GM18498 (cell line): ENCODE results near the gene FAM185A.
"Not testable (repeated sequence)": the region's sequence is repeated elsewhere in the genome, so short reads cannot be mapped to it uniquely, and the experiment has no call there.

ENCODE experiments used
- ATAC-seq: cut with Tn5 transposase; IDR thresholded peaks from one replicate; pipeline ENCODE4 v1.9.1; 2021; ENCODE audit warnings: mild to moderate bottlenecking, moderate library complexity; ENCODE audit not compliant: unreplicated experiment

FAM185A gene

DNA sequence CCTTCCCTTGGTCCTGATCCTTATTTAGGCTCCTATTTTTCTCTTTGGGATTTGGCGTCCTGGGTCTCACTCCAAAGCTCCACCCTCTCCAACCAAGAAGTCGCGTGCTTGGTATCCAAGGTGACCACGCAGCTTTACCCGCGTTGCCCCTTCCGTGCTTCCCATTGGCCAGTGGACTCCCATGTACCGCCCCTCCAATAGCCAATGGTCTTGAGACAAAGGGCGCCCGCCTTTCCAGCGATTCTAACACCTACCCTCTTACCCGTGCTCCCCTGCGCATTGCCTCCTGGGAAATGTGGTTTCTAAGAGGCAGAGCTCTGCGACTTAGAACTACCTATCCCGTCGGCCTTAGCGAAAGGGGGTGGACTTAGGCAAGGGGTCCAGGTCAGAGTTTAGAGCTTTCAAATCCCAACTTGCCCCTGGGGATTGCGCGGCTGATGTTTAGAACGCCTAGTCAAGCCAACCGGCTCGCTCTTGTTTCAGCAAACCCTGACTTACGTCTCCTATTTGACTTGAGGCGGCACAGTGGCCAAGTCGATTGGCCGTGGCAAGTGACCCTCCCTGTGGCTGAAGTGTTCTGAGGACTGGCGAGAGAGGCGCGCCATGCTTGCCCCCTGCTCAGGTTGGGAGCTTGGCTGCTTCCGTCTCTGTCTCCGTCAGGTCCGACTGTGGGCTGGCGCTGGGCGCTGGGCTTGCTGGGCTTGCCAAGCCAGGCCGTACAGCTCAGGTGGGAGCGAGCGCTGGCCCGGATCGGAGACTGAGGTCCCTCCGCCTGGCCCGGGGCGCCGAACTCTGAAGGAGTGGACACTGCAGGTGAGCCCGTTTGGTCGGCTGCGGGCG lies at the start of gene FAM185A:
FAM185A (plus strand) TSS at position 395 of the 840 bp plus-strand sequence; CDS start at position 604, 209 bp downstream.
- peak; percentile 98 for ATAC-seq

DNA sequence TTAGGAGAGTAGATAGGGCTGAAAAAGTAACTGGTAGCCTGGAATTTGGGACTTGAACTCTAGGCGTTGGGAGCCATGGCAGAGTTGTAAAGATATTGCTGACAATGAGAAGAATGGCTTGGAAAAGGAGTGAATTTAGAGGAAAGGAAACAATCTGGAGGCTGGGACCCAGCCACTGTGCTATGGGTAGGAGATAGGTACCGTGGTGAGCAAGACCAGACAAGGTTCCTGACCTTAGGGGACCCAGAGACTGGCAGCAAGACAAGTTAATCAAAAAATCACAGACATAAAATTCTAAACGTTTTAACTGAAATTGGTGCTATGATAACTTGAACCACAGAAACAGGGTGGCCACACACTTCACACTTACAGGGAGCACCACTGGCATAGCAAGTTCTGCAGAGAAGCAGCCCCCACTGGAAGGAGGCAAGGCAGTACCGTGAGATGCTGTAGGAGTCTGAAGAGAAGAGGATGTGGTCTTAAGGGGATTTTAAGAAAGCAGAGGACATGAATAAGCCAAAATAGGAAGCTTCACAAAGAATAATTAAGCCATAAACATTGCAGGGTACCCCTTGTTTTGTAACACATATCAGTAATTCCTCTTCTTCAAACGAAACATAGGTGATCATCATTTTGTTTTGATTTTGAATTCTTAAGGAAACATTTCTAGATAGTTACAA lies 35.6 kb upstream of the FAM185A start:
- peak; percentile 73 for ATAC-seq

DNA sequence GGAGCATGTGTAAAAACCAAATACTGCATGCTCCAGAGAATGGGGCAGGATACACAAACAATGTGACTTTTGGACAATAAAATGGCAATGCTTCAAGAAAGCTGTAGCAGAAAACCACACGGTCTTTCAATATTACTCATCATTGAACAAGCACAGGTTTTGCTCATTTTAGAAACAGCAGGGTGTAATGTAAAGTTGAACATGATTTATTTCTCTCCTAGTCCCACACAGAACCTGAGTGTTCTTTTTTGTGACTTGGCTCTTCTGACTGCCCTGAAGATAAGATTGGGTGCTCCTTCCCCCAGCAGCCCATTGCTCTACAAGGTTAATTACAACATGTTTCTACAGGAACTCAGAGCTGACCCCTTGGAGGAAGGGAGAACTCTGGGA lies 35.1 kb upstream of the FAM185A start:
- peak; percentile 78 for ATAC-seq

DNA sequence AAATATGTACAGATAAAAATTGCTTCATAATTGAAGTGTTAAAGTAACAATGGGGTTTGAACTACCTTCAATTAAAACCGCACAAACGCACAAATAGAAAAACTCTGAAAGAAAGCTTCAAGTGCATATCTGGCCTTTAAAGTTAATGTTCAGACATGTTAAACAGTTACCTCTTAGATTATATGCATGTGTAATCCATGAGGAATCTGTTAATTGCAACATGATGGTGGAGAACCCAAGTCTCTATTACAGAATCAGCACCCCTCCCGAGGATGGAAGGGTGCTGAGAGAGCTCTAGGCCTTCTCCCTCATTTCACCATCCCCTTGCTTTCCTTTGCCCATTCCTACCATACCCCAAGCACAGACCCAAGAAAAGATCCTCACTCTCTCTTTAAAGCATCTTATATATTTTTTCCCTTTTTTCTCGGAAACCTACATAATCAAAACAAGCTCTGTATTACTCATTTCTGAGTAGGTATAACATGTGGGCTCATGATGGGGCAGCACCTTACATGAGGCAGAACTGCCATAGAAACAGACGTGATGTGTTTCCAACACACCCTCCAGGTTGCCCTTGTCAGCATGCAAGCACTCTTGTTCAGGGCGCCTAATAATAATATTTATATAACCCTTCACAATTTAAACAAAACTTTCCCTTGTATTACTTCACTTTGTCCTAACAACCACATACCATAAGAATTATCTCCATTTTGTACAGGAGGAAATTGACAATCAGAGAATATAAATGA lies 33.9 kb upstream of the FAM185A start:
- ATAC-seq: not testable (repeated sequence)

GRCh38 chr7:102715718-102716117 lies 33.1 kb upstream of the FAM185A start:
- peak; percentile 58 for ATAC-seq

GRCh38 chr7:102718491-102718890 lies 30.3 kb upstream of the FAM185A start:
- ATAC-seq: not testable (repeated sequence)

- not testable (repeated sequence) for ATAC-seq
Measured at GRCh38 chr7:102726170-102726569, 22.6 kb upstream of the FAM185A start.

DNA sequence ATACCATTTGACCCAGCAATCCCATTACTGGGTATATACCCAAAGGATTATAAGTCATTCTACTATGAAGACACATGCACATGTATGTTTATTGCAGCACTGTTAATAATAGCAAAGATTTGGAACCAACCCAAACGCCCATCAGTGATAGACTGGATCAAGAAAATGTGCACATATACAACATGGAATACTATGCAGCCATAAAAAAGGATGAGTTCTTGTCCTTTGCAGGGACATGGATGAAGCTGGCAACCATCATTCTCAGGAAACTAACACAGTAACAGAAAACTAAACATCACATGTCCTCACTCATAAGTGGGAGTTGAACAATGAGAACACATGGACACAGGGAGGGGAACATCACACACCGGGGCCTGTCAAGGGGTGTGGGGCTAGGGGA lies 19.1 kb upstream of the FAM185A start:
- ATAC-seq: not testable (repeated sequence)

DNA sequence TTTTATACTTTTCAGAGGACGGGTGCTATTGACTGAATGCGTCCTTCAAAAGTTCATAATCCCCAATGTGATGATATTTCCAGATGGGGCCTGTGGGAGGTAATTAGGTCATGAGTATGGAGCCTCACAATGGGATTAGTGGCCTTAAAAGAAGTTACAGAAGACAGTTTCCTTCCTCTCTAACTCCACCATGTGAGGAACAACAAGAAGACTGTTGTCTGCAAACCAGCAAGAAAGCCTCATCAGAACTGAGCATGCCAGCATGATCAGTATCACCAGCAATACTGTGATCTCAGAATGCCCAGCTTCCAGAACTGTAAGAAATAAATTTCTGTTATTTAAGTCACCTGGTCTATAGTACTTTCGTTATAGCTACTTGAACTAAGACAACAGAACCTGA lies 18.4 kb upstream of the FAM185A start:
- not testable (repeated sequence) for ATAC-seq

DNA sequence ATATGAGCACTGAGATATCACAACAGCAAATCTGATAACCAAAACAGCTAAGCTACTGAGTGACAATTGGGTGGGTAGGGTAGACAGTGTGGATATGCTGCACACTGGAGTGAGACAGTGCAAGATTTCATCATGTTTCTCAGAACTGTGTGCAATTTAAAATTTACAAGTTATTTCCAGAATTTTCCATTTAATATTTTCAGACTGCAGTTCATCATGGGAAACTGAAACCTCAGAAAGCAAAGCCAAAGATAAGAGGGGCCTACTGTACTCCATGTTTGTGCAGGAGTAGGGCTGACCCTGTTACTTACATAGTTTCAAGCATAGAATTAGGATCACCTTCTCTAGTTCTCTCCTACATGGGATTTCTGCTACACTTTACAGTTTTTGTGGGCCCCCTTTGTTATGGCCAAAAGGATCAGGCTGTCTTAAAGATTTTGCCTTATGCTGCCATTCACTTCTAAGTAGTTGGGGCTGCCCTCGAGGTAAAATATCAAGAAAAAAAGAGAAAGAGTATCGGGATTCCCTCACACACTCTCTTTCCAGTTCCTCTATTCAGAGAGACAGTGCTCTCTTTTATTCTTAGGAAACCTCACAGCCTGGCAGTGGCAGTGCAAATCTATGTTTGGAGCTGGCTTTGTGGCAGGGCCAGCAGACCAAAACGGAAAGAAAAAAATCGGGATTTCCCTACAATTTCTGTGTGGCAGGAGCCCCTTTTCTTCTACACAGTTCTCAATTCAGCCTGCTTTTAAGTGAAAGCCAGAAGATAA lies 6.6 kb upstream of the FAM185A start:
- not testable (repeated sequence) for ATAC-seq

GRCh38 chr7:102743861-102744260 lies 4.9 kb upstream of the FAM185A start:
- not testable (repeated sequence) for ATAC-seq

DNA sequence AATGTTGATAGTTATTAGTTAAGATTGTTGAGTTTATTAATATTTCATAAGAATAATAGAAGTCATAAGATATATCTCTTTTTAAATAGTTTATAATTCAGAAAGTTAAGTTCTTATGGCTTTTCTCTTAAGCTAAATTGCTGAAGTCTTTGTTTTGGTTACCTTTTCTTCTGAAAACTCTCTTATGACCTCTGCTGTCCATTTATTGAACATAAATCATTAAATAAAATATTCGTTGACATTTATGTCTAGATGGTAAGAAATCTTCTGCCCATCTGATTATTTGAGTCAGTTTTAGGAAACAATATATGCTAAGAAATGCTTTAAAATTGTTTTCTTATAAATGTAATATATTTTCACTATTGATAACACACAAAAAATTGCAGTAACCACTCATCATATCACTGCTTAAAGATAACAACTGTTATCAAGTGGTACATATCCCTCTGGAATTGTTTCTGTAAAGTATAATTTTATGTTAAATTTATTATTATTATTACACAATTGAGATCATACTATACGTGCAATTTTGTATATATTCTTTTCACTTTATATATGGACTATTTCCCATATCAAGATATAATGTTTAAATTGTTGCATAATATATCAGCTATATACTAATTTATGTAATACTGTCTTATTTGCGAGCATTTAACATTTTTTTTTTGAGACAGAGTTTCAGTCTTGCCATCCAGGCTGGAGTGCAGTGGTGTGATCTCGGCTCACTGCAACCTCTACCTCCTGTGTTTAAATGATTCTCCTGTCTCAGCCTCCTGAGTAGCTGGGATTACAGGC lies 3.1 kb upstream of the FAM185A start:
- ATAC-seq: not testable (repeated sequence)

GRCh38 chr7:102749445-102749786 lies 617 bp downstream of the FAM185A start:
- not testable (repeated sequence) for ATAC-seq

DNA sequence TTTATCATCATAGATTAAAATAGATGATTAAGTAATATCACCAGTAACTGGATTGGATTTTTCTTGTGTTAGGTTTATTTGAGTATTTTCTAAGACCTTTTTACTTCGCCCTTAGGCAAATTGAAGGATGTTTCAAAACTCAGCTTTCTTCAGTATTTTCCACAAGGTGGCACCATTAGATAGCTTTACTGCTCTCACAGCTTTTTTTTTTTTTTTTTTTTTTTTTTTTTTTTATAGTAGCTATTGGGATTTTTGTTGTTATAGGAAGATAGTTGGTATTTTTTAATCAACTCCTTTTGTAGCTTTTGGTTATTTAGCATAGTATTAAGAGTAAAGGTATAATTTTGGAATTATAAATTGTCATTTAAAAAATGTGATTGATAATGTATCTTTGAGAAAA lies 9.4 kb downstream of the FAM185A start:
- ATAC-seq: not testable (repeated sequence)

DNA sequence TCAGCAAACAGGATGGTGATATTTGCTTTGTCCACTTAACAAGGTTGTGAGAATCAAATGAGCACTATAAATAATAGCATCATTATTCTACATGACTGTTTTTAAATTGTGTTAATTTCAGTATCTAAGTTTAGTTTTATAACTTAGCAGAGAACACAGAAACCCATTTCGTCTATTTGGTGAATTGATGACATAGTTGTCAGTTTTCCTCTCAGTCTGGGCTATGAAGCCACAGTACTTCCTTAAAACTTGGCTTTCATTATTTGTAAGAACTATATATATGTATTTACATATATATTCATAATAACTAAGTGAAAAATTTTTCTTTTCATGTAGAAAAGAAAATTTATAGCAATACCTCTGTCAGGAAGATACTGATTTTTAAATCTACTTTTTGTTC lies 11.1 kb downstream of the FAM185A start:
- ATAC-seq: not testable (repeated sequence)

- ATAC-seq: not testable (repeated sequence)
Measured at GRCh38 chr7:102761234-102761633, 12.4 kb downstream of the FAM185A start.

- ATAC-seq: not testable (repeated sequence)
Measured at GRCh38 chr7:102763295-102763905, 14.6 kb downstream of the FAM185A start.

GRCh38 chr7:102769657-102770192 lies 20.9 kb downstream of the FAM185A start:
- ATAC-seq: peak; percentile 21

GRCh38 chr7:102770467-102770866 lies 21.7 kb downstream of the FAM185A start:
- ATAC-seq: peak; percentile 70
